Karpas-422 (cell line): ENCODE measurements around the gene ATP2C1. TPM values are rescaled to one million over a fixed set of nuclear protein-coding genes. Genes with fewer than 3 reads are reported as not detected.

Experiments used
- DNase-seq: peaks from one replicate; pipeline ENCODE4 v3.0.0-alpha.2; 2015
- H2AFZ ChIP-seq: fragments of 200-600 bp; sonication (generic); 2 replicates; pipeline ENCODE4 v1.6.1; 2014; ENCODE audit warnings: antibody characterized with exemption, low read length, mixed read lengths
- H3K27ac ChIP-seq: fragments of 200-600 bp; sonication (generic); 2 replicates; pipeline ENCODE4 v1.5.1; 2014; ENCODE audit warnings: mild to moderate bottlenecking, low read length, moderate library complexity
- H3K27me3 ChIP-seq: fragments of 200-600 bp; sonication (generic); 2 replicates; pipeline ENCODE4 v1.6.1; 2014; ENCODE audit warnings: low read length, mixed read lengths
- H3K36me3 ChIP-seq: fragments of 200-600 bp; sonication (generic); 2 replicates; pipeline ENCODE4 v1.6.1; 2014; ENCODE audit warnings: low read length, mixed read lengths; ENCODE audit not compliant: insufficient read depth
- H3K4me1 ChIP-seq: fragments of 200-600 bp; sonication (generic); 2 replicates; pipeline ENCODE4 v1.6.1; 2014; ENCODE audit warnings: mild to moderate bottlenecking, low read length, mixed read lengths
- H3K4me2 ChIP-seq: fragments of 200-600 bp; sonication (generic); 2 replicates; pipeline ENCODE4 v1.6.1; 2014; ENCODE audit warnings: low read length, low read depth, mild to moderate bottlenecking; ENCODE audit not compliant: poor library complexity, severe bottlenecking
- H3K4me3 ChIP-seq: fragments of 200-600 bp; sonication (generic); 2 replicates; pipeline ENCODE4 v1.5.1; 2014; ENCODE audit warnings: mild to moderate bottlenecking, antibody characterized with exemption, low read length, mixed read lengths
- H3K79me2 ChIP-seq: fragments of 200-600 bp; sonication (generic); 2 replicates; pipeline ENCODE4 v1.6.1; 2014; ENCODE audit warnings: mild to moderate bottlenecking, low read length, mixed read lengths
- H3K9ac ChIP-seq: fragments of 200-600 bp; sonication (generic); 2 replicates; pipeline ENCODE4 v1.6.0; 2014; ENCODE audit warnings: low read length
- H3K9me2 ChIP-seq: fragments of 200-600 bp; sonication (generic), shearing (Covaris generic); replicated peaks from 2 replicates; pipeline ENCODE4 v1.6.0; 2014; ENCODE audit warnings: mild to moderate bottlenecking, low read length, moderate library complexity; ENCODE audit not compliant: insufficient read depth
- H3K9me3 ChIP-seq: fragments of 300-700, 200-600 bp; sonication (generic); 2 replicates; pipeline ENCODE4 v1.6.1; 2014; ENCODE audit warnings: low read length, mixed read lengths
- H4K20me1 ChIP-seq: fragments of 200-600 bp; sonication (generic); 2 replicates; pipeline ENCODE4 v1.6.1; 2014; ENCODE audit warnings: mild to moderate bottlenecking, antibody characterized with exemption, low read length, low read depth; ENCODE audit not compliant: insufficient read depth
- small RNA-seq: library from RNA; depleted of rRNA; stranded (forward); fragments of <200 nt; gene quantifications from one replicate; pipeline ENCODE3, GENCODE V24; 2014
- total RNA-seq: library from RNA; depleted of rRNA; stranded (reverse); fragments of >200 nt; shearing (Covaris generic); gene quantifications from 2 replicates; pipeline ENCODE4 v1.2.3, GENCODE V29; 2014; ENCODE audit warnings: low replicate concordance; rRNA removed

ATP2C1 gene
- total RNA-seq, 1 experiment from 2014 or later = 179 TPM

DNA sequence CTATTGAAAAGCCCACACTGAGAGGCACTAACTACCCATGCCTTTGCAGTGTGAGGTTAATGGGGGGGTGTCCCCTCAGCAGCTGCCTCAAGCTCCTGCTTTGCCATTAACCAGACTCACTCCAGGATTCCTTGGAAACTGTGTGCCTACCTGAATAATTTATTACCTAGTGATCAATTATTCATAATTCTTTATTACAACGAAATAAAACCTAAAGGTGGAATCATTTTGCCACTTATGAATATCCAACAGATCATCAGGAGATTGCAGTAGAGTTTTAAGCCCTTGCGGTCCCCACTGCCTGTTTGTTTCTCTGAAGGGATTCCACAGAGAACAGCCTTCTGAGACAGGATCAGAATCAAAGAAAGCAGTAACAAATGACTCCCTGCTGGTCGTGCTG, 156.1 kb downstream of the ATP2C1 start:
- H3K4me3 ChIP-seq = no peak overlapping the region
- no peaks in the 10 kb centered on the region for H3K27me3 ChIP-seq
- peaks cover 8% of the 10 kb centered on the region for H3K4me1 ChIP-seq
- no peak overlapping the region for H2AFZ ChIP-seq
- DNase-seq = no peak
- no peaks in the 10 kb centered on the region for H3K9me3 ChIP-seq
- H3K9me2 ChIP-seq = no peaks in the 10 kb centered on the region
- H4K20me1 ChIP-seq = no peaks in the 10 kb centered on the region
- H3K4me2 ChIP-seq = no peak overlapping the region
- H3K79me2 ChIP-seq = no peaks in the 10 kb centered on the region
- no peaks in the 10 kb centered on the region for H3K36me3 ChIP-seq
- H3K9ac ChIP-seq = no peak overlapping the region
- H3K27ac ChIP-seq = no peak overlapping the region

DNA sequence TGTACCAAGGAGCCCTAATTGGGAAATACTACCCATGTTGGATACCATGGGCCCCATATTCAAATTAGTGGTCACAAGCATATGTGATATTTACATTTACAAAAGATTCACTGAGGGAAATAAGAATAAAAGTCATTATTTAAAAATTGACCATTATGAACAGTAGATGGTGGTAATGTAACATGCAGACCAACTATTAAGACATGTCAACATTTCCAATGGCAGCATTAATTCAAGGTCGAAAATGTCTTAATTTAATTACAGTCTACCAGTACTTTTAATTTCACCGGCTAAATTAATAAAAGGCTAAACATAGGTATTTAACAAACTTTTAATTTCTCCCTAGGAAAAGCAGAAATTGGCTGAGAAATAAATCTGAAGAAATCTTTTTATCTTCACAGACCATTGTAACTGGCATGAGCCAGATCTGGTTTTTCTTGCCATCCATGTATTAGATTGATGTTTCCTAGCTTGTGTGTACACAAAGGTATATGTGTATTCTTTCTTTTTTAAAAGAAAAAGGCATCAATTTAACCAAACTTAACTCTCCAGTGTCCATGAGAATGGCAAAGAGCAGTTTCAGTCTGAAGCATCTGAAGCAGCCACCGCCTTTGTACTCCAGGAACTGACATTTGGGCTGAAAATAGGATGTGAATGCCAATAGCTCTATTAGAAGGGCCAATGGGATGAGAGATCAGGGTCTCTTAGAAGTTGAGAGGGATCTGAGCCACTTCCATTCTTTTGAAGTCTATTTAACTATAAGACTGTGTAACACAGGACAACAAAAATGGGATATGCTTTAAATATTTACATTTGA, 159.4 kb downstream of the ATP2C1 start:
- no peaks in the 10 kb centered on the region for H3K79me2 ChIP-seq
- peaks cover 8% of the 10 kb centered on the region for H3K4me1 ChIP-seq
- H3K4me3 ChIP-seq = no peak overlapping the region
- H3K36me3 ChIP-seq = no peaks in the 10 kb centered on the region
- DNase-seq = peak; percentile 51
- no peaks in the 10 kb centered on the region for H3K27me3 ChIP-seq
- no peak overlapping the region for H3K9ac ChIP-seq
- no peaks in the 10 kb centered on the region for H3K9me2 ChIP-seq
- H4K20me1 ChIP-seq = no peaks in the 10 kb centered on the region
- no peaks in the 10 kb centered on the region for H3K9me3 ChIP-seq
- H2AFZ ChIP-seq = no peak overlapping the region
- H3K4me2 ChIP-seq = no peak overlapping the region
- H3K27ac ChIP-seq = no peak overlapping the region

Small RNA genes within 50 kb of the gene (small RNA-seq; reads per million reads assigned to genes)
- gene RF00019 = not detected

Other genes with a start within 250 kb of the ATP2C1 start
- gene PIK3R4, start 147.3 kb upstream of the ATP2C1 start, total RNA-seq = 27.7 and 46.8 TPM in 2 replicates
- 11.1 and 11.4 TPM in 2 replicates for gene ASTE1, start 132.7 kb downstream of the ATP2C1 start, total RNA-seq
- 2.5 and 2.6 TPM in 2 replicates for gene NEK11, start 132.8 kb downstream of the ATP2C1 start, total RNA-seq